ENCODE results near the gene UFD1.

Gene UFD1

DNA sequence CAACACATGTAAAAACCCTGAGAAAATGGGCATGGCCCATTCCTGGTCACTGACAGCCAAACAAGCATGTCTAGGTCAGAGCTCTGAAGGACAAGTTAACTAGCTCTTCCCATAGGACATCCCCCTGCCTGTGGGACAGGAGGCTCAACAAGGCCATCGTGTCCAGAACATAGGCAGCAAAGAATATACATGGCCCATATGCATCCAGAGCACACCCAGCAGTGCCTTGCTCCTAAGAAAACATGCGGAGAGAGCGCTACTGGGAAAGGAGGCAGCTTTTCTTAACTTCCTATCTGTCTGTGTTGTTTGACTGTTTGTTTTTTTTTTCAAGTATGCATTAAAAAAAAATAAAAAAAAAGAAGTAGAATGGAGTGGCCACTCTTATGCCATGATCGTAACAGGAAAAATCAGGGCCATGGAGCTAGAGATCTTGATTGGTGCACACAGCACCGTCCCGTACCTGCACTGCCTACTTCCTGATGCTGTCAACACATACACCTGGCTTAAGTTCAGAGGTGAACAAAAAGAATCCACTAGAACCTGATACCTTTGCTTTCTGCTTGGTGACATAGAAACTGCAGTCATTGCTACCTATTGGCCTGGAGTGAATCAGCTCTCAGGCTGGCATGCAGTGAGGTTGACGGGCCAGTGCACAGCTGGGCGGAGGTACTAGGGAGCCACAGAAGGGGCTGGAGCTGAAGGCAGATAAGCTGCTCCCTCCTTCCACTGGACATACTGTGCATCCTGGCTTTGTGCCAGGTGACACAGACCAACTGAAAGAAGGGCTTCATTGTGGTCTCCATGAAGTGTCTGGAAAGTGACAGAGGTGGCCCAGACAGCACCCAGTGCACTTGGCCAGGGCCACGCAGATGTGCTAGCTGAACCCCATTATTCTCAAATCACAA is 11.9 kb downstream of the UFD1 start:
- no peak for DNase-seq

GRCh38 chr22:19466126-19466716 is 12.8 kb downstream of the UFD1 start:
- DNase-seq, result no peak

- no peak for DNase-seq
Measured at GRCh38 chr22:19464975-19465374, 14.0 kb downstream of the UFD1 start.

DNA sequence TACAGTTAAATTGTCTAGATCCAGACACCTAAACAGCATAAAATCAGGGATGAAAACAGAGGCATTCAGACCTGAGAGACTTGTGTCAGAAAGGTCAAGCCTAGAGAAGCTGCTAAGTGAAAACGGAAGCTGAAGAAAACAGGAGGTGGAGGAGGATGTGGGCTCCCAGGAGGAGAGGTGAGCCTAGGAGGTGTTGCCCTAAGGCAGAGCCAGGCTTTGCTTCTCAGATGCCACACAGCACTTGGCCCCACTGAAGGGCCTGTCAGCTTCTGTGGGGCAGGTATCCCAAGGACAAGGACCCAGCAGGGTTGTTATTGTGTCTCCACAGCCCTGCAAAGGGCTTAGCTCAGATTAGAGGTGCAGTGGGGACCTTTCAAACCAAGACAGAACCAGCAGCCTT is 14.4 kb downstream of the UFD1 start:
- DNase-seq, result no peak

DNA sequence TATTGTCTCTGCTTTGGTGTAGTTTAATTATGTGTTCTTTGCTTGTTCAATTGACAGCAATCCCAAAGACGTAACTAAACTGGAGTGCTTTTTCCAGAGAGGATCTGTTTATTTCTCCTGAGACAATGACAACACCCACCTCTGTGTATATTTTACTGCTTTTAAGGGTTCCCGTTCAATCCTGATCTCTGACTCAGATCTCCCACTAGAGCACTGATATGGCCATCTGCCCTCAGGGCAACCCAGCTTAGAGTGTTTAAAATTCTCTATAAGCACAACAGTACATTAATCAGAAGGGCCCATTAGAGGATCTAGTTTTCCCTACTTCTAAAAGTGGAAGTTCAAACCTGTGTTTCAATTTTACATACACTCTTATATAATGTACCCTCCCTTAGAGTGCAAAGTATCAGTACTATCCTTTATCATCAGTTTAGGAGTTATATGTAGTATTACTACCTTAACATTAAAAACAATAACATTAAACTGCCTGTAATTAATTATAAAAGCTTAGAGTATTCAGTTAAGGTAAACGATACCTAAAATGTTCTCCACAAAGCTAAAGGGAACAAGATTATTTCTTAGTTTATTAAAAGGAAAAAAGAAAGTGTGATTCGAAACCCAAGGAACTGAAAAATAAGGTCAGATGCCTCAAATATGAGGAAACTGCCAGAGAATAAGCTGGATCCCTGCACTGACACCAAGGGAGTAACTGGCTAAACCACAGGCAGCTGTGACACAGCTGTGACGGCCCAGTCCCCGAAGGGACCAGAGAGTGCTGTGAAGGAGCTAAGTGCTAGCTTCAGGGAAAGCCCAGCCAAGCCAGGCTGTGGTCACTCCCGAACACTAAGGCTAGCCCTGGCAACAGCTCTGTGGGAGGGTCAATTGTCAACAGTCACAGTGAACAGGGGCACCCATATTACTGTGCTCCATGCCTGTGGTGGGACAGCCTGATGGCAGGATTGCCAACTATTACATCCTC is 15.2 kb downstream of the UFD1 start:
- no peak for DNase-seq

- no peak for DNase-seq
Measured at GRCh38 chr22:19463008-19463407, 16.0 kb downstream of the UFD1 start.

DNA sequence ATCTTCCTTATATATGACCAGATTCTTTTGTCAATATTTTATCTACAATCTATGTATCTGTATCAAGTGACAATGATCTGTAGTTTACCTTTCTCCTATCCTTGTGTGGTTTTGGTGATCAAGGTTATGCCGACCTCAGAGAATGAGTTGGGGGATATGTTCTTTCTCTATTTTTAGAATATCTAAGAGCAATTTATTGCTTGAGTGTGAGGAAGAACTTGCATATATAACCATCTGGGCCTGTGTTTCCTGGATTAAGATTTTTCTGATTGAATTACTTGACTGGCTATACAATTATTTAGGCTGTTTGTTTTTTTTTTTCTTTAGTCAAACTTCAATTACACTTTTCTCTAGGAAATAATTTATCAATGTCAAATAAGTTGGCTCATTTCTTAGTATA is 17.5 kb downstream of the UFD1 start:
- no peak for DNase-seq

- DNase-seq, result no peak
Measured at GRCh38 chr22:19460036-19460435, 19.0 kb downstream of the UFD1 start.

GRCh38 chr22:19457828-19458428 is 21.1 kb downstream of the UFD1 start:
- DNase-seq, result no peak

DNA sequence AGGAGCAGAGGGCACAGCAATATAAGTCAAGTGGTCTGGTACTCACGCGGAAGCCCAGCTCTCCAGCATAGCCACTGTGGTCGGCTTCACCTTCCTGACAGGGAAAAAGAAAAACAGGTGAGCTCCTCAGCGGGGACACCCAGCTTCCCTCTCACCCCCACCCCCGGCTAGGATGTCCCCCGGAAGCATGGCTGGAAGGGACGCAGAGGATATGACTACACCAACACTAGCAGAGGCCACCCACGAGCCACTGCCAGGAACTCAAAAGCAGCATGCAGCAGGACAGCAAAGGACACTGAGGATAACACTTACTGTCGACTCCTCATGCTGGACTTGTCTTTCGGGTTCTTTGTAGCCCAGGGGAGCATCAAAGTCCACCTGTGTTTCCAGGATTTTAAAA is 22.5 kb downstream of the UFD1 start:
- no peak for DNase-seq

DNA sequence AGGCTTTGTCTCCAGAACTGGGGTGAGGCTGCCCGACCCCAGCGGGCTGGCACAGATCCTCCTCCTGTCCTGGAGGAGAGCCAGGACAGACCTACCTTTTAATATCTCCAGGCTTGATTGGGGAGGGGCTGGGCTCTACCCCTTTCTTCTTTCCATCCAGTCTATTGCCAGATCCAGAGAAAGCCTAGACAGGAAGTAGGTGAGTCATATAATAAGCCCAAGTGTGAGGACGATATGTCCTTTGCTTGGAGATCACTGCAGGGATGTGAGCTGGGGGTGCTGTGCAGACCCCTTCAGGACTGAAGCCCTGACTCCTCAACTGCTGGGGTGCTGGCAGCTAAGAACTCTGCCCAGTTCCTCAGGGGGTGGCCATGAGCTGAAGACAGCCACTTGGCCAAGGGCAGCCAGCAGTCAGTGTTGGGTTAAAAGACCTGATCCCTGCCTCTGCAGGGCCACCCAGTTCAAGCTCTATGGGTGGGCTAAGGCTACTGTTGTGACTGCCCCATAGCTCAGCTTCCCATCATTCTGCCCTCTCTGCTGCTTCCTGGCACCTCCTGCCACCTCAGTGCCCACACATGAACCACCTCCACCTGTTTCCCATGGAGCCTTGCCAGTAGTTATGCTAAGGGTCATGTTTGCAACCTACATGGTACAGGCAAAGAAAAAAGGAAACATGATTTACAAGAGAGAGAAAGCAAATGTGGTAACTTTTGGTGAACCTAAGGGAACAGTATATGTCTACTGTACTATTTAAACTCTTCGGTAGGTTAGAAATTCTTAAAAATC is 23.2 kb downstream of the UFD1 start:
- no peak for DNase-seq

DNA sequence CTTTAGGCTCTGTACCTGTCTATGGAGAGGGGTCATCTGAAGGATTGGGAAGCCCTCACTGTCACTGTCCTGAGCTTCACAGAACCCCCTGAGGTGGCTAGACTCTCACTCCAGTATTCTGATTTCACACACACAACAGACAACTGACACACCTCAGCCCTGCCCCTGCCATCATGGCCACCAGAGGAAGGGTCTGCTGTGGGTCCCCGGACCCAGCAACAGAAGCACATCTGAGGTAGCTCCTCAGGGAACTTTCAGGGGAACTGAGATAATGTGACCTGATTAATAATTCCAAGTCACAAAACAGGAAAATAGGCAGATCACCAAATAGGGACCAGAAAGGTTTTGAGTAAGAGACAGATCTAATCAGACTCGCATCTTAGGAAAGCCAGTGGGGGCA is 24.0 kb downstream of the UFD1 start:
- no peak for DNase-seq

DNA sequence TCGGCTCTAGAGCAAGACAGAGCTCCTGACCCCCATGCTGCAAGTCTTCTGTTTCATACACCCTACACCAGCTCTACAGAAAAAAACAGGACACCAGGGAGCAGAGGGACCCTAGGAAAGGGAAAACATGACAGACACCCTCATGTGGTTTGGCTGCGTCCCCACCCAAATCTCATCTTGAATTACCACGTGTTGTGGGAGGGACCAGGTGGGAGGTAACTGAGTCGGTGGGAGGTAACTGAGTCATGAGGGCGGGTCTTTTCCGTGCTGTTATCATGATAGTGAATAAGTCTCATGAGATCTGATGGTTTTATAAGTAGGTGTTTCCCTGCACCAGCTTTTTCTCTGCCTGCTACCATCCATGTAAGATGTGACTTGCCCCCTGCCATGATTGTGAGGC is 24.8 kb downstream of the UFD1 start:
- no peak for DNase-seq

GRCh38 chr22:19453718-19454117 is 25.3 kb downstream of the UFD1 start:
- DNase-seq, result no peak

DNA sequence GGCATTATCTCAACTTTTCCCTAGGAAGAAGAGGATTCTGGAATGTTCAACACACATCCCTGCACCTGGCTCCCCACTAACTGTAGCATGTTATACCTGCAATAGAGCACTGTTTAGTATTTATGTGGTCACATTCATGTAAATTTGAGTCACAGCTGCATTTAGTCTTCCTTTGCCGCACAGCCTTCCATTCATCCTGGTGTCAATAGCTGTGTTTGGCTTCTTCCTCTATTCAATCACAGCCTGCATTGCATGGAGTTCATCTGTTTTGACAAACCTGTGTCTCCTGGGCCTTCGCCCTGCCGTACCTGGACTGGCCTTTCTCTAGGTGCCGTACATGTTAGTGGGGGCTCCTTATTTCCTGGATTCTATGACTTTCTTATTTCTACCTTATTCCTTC is 27.4 kb downstream of the UFD1 start:
- DNase-seq, result no peak

DNA sequence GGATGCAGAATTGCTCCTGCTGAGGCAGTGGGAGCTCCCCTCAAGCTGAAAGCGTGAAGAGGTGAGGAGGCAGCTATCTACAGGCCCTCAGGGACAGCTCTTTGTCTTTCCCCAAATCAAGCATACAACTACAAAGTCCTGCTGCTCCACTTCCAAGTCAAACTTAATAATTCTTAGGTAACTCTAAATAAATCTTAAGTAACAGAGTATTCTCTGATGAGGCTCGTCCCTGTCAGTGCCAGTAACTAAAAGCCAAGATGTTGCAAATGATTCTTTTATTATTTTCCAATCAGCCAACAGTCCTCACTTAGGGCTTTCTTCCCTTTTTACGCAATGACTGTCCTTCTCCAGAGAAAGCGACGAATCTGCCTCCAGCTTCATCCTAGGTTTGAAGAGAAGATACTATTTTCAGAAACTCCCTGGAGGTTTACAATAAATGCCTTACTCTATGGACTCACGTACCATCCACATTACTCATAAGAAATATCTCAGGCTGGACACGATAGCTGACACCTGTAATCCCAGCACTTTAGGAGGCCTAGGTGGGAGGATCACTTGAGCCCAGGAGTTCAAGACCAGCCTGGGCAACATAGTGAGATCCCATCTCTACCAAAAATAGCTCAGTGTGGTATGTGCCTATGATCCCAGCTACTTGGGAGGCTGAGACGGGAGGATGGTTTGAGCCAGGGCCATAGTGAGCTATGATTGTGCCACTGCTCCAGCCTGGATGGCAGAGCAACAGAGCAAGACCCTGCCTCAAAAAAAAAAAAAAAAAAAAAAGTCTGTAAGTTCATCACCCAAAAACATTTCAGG is 28.4 kb downstream of the UFD1 start:
- no peak for DNase-seq

DNA sequence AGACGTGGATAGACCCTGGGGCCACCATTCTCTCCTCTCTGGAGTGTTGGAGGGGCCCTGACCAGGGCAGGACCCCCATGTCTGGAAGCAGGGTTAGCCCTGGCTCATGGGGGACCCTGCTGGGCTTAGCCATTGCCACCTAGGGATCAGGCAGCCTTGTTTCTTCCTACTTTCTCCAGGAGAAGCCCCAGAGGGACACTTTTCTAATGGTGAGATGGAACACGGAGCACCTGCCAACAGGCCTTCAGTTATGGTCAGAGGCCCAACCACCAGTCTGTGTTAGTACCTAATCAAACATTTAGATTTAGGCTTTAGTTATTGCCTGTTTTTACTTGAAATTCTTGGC is 29.6 kb downstream of the UFD1 start:
- no peak for DNase-seq

GRCh38 chr22:19448739-19449421 is 30.1 kb downstream of the UFD1 start:
- DNase-seq, result no peak

- peak; percentile 8 for DNase-seq
Measured at GRCh38 chr22:19448076-19448607, 30.9 kb downstream of the UFD1 start.

DNA sequence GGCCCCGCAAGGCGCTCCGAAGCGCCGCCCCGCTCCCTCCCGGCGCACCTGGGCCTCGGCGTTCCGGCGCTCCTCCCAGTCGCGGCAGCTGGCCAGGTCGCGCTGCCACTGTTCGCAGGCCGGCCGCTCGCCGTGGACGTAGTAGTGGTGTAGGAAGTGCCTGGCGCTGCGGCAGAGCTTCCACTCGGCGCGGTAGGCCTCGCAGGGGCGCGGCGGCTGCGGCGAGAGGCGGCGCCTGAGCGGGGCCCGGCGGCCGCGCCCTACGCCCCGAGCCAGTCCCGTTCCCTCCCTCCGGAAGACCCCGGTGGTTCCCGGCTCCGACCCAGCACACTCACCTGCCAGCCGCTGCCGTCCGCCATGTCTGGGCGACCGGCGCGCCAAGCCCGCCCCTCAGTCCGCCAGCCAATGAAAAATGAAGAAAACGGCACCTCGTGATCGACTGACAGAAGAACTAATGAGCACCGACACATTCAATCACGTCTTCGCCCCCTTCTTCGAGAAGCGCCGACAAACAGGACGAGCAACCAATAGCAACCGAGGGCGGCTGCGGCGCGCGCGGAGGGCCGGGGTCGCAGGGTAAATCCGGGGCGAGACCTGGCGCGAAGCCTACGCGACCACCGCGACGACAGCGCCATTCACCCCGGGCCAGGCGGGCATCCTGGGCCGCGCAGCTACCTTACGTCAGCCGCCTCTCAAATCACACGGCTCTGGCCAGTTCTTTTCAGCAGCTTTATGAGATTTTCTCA is 31.5 kb downstream of the UFD1 start, which contains the start of gene C22orf39:
Gene C22orf39, minus strand, starts transcription at position 382 of the 746 bp plus-strand sequence. Its CDS starts 23 bp downstream, at position 359.
- DNase-seq, result peak; percentile 86

Data from activated gamma-delta T cell treated with Interleukin-2 at 50 U/mL for 16 hours (primary cell).